K562 (cell line): ENCODE data around the gene PIK3CD. TPM values are rescaled to one million over a fixed set of nuclear protein-coding genes. Genes with fewer than 3 reads are reported as not detected.

ENCODE experiments used
- ATAC-seq: fragments of 200-7000 bp; cut with Tn5 transposase; 3 replicates; pipeline ENCODE4 v1.9.1; 2020; ENCODE audit warnings: moderate library complexity
- BruUV-seq: library from RNA; stranded (reverse); fragments of 400-500 nt; replicated peaks from 2 replicates; lab custom pipeline; 2021; lab: Mats Ljungman, UMichigan
- CTCF ChIA-PET: fragments of 300-600 bp; formaldehyde crosslinking; extraction: SDS; loops from one replicate; lab custom pipeline; 2021; ENCODE audit warnings: low intra/inter-chr PET ratio; lab: Yijun Ruan, JAX
- POLR2A ChIA-PET: fragments of 300-600, 350-650 bp; sonication (Branson Sonifier 250); formaldehyde crosslinking; extraction: SDS; loops from one replicate; lab custom pipeline; 2021; ENCODE audit warnings: antibody characterized with exemption, inconsistent platforms; lab: Yijun Ruan, JAX
- DNase-seq, 4 experiments: peaks; one replicate each; pipeline versions ENCODE4 v3.0.0 to v3.0.0-alpha.2; 2011 to 2018; ENCODE audit warnings: low spot score in 3 of 4, mixed read lengths in 3 of 4; ENCODE audit errors: extremely low read depth in 1 of 4
- FAIRE-seq: peaks from 2 replicates; lab custom pipeline; 2011; peaks lifted over from hg19 to GRCh38; lab: Jason Lieb, UNC
- H2AFZ ChIP-seq: 2 replicates; pipeline ENCODE4 v1.6.0; 2011; ENCODE audit warnings: low read depth, low read length, control low read depth, inconsistent platforms
- H3K27ac ChIP-seq: fragments of 200-600 bp; 3 replicates; pipeline ENCODE4 v1.8.0; 2011; ENCODE audit warnings: low read depth, mild to moderate bottlenecking, control low read depth, inconsistent platforms, low read length, moderate library complexity, mixed read lengths; ENCODE audit errors: extremely low read depth
- H3K27me3 ChIP-seq, 2 experiments: fragments of 300-600 bp in 1 of 2; 2 replicates in 1 of 2; 3 replicates in 1 of 2; pipeline versions ENCODE4 v1.6.0 to v1.8.0; 2011; ENCODE audit warnings: inconsistent platforms in 2 of 2, low read length in 2 of 2, mild to moderate bottlenecking in 1 of 2, mixed read lengths in 1 of 2, moderate library complexity in 1 of 2; ENCODE audit not compliant: control insufficient read depth in 2 of 2, insufficient read depth in 2 of 2
- H3K36me3 ChIP-seq: fragments of 300-600 bp; 3 replicates; pipeline ENCODE4 v1.8.0; 2011; ENCODE audit warnings: mild to moderate bottlenecking, low read length, inconsistent platforms; ENCODE audit not compliant: control insufficient read depth, insufficient read depth
- H3K4me1 ChIP-seq, 2 experiments: fragments of 200-600 bp in 1 of 2; replicated peaks in 1 of 2; 2 replicates in 1 of 2; 3 replicates in 1 of 2; pipeline versions ENCODE4 v1.5.1 to v1.8.0; 2011; ENCODE audit warnings: inconsistent platforms in 2 of 2, low read length in 2 of 2, mild to moderate bottlenecking in 1 of 2, mixed read lengths in 1 of 2, moderate library complexity in 1 of 2; ENCODE audit not compliant: control insufficient read depth in 2 of 2, insufficient read depth in 2 of 2
- H3K4me2 ChIP-seq: 2 replicates; pipeline ENCODE4 v1.6.1; 2011; ENCODE audit warnings: low read length, control low read depth, inconsistent platforms, mixed read lengths; ENCODE audit not compliant: insufficient read depth
- H3K4me3 ChIP-seq: fragments of 200-600 bp; sonication (generic), shearing (Covaris generic); 2 replicates; pipeline ENCODE4 v1.5.1; 2016; ENCODE audit warnings: control low read depth, inconsistent platforms
- H3K79me2 ChIP-seq: fragments of 200-600 bp; 3 replicates; pipeline ENCODE4 v1.8.0; 2011; ENCODE audit warnings: low read length, inconsistent platforms; ENCODE audit not compliant: control insufficient read depth, insufficient read depth
- H3K9ac ChIP-seq, 2 experiments: 2 replicates each; pipeline versions ENCODE4 v1.6.0 to v1.6.1; 2011; ENCODE audit warnings: low read depth in 2 of 2, low read length in 2 of 2, control low read depth in 1 of 2, inconsistent platforms in 1 of 2, mild to moderate bottlenecking in 1 of 2, mixed read lengths in 1 of 2; ENCODE audit not compliant: insufficient read depth in 1 of 2
- H3K9me1 ChIP-seq: one replicate; pipeline ENCODE4 v1.6.0; 2011; ENCODE audit warnings: inconsistent platforms, mild to moderate bottlenecking, low read length, moderate library complexity; ENCODE audit not compliant: control insufficient read depth, insufficient read depth
- H3K9me3 ChIP-seq: replicated peaks from 2 replicates; pipeline ENCODE4 v1.5.1; 2011; ENCODE audit warnings: low read depth, low read length, inconsistent platforms; ENCODE audit not compliant: control insufficient read depth, insufficient read depth
- H4K20me1 ChIP-seq: replicated peaks from 2 replicates; pipeline ENCODE4 v1.6.1; 2011; ENCODE audit warnings: low read length, inconsistent platforms, mixed read lengths; ENCODE audit not compliant: control insufficient read depth, insufficient read depth
- EGR1 ChIP-seq: fragments of 450-650 bp; conservative IDR thresholded peaks from 2 replicates; pipeline ENCODE4 v1.6.1; 2017; ENCODE audit warnings: mild to moderate bottlenecking
- ELF2 ChIP-seq: fragments of 250-450 bp; sonication (Bioruptor Pico); IDR thresholded peaks from 2 replicates; pipeline ENCODE4 v1.5.0; 2021; ENCODE audit warnings: mild to moderate bottlenecking
- KDM5B ChIP-seq: fragments of 200-600 bp; sonication (generic); IDR thresholded peaks from 2 replicates; pipeline ENCODE4 v1.6.1; 2012; ENCODE audit warnings: low read depth, mild to moderate bottlenecking, moderate library complexity, low read length, control low read depth, inconsistent platforms; ENCODE audit not compliant: insufficient replicate concordance
- PRPF4 ChIP-seq: fragments of 200-400 bp; formaldehyde crosslinking; IDR thresholded peaks from one replicate; pipeline ENCODE4 v1.6.1; 2017; ENCODE audit warnings: low read length, low read depth, mild to moderate bottlenecking; ENCODE audit not compliant: insufficient read depth, poor library complexity, severe bottlenecking
- RB1 ChIP-seq: fragments of 450-650 bp; IDR thresholded peaks from 2 replicates; pipeline ENCODE4 v1.6.1; 2017; ENCODE audit warnings: low read depth, mild to moderate bottlenecking
- ZNF511 ChIP-seq: sonication (generic); formaldehyde crosslinking; IDR thresholded peaks from 2 replicates; pipeline ENCODE4 v1.8.0; 2022; ENCODE audit warnings: mild to moderate bottlenecking, missing genetic modification reagents
- WGBS: fragments of 100-300 bp; shearing (Covaris generic); methylation state at CpG from one replicate; pipeline ENCODE4 v1.1.6; 2016; ENCODE audit warnings: low coverage, mixed read lengths; ENCODE audit not compliant: insufficient coverage; ENCODE audit errors: missing lambda C conversion rate; 5-methylcytosine and 5-hydroxymethylcytosine counted together
- in situ Hi-C: fragments of 300-500 bp; cut with MboI; formaldehyde crosslinking; loops from 4 replicates; pipeline ENCODE4 v1.15.0; 2018; ENCODE audit warnings: inconsistent platforms, mixed read lengths
- intact Hi-C: fragments of 100-400 bp; cut with micrococcal nuclease; formaldehyde crosslinking; loops from 2 replicates; pipeline ENCODE4 v1.14.2; 2022
- polyA plus RNA-seq, 8 experiments: library from polyadenylated mRNA; depleted of rRNA in 4 of 8; stranded (reverse) in 5 of 8; unstranded in 3 of 8; fragments of >200 nt; fragmentation: Nextera tagmentation in 2 of 8; fragmentation: Illumina TruSeq in 1 of 8; extraction: Ambion mirVana in 2 of 8; extraction: Trizol in 1 of 8; gene quantifications; 2 replicates each; pipeline versions ENCODE4 v1.2.1 to v1.2.3, GENCODE V29; 2011 to 2014; ENCODE audit warnings: inconsistent platforms in 1 of 8, missing spikeins in 1 of 8
- total RNA-seq, 7 experiments: library from RNA; depleted of rRNA in 6 of 7; stranded (reverse); fragments of >200 nt in 6 of 7; fragmentation: Illumina TruSeq in 2 of 7; extraction: Trizol in 2 of 7; gene quantifications; 2 replicates each; pipeline versions ENCODE4 v1.2.1 to v1.2.3, GENCODE V29; 2011 to 2021; ENCODE audit warnings: low replicate concordance in 1 of 7

PIK3CD gene
- total and polyA plus RNA-seq, 9 of the 15 experiments (the other 6 are each of a cell fraction or from before 2014, with no cell fraction given) = 1.8 to 20.8 (median 7.2) TPM

GRCh38 chr1:9654051-9654833 is 2.7 kb downstream of the PIK3CD start:
- no peak overlapping the region for H3K4me3 ChIP-seq
- POLR2A ChIA-PET = interaction anchor here (0.6 to 1.4 kb wide), 5 partner anchors 9 to 310 kb away, joined by 3 to 5 read pairs (median 3); no protein-coding TSS in a partner anchor
- 0 out of 2 replicates have a peak overlapping the region, but pooled peaks have one; percentile 1 for H2AFZ ChIP-seq
- DNase-seq (no peak), FAIRE-seq (no peak), ATAC-seq (no peak)
- intact Hi-C loops (no loop called here), in situ Hi-C loops (no loop called here)
- peaks cover 27 to 52% of the 10 kb centered on the region in 2 experiments for H3K4me1 ChIP-seq
- no peaks in the 10 kb centered on the region for H4K20me1 ChIP-seq
- CTCF ChIA-PET = no interaction called here
- WGBS = 61% methylated on average over 25 of the region's 25 CpGs
- H3K9me3 ChIP-seq = no peaks in the 10 kb centered on the region
- H3K36me3 ChIP-seq = no peaks in the 10 kb centered on the region
- peak overlapping the region in 1 of 2 experiments; percentile 61; a peak in 2 of 4 replicates for H3K9ac ChIP-seq
- H3K79me2 ChIP-seq = peaks cover 2% of the 10 kb centered on the region; the same call in 1 of the 3 replicates
- no peak overlapping the region for H3K4me2 ChIP-seq
- no peak overlapping the region for H3K27ac ChIP-seq
- BruUV-seq = no TSS peak
- TF ChIP-seq RB1 (no peak), KDM5B (peak; percentile 0), ELF2 (CRISPR knock-in tag) (no peak), PRPF4 (no peak), ZNF511 (CRISPR knock-in tag) (no peak), EGR1 (peak; percentile 38)
- peaks cover 6 to 9% of the 10 kb centered on the region in 2 experiments; a peak in 3 of 5 replicates for H3K27me3 ChIP-seq
- H3K9me1 ChIP-seq = no peaks in the 10 kb centered on the region
